HG03575 (cell line): ENCODE measurements around the gene EMX1.

Experiments used
- ATAC-seq: cut with Tn5 transposase; IDR thresholded peaks from one replicate; pipeline ENCODE4 v1.9.1; 2021; ENCODE audit not compliant: unreplicated experiment, insufficient number of reproducible peaks, low FRiP score; ENCODE audit errors: extremely low read depth

The EMX1 gene

DNA sequence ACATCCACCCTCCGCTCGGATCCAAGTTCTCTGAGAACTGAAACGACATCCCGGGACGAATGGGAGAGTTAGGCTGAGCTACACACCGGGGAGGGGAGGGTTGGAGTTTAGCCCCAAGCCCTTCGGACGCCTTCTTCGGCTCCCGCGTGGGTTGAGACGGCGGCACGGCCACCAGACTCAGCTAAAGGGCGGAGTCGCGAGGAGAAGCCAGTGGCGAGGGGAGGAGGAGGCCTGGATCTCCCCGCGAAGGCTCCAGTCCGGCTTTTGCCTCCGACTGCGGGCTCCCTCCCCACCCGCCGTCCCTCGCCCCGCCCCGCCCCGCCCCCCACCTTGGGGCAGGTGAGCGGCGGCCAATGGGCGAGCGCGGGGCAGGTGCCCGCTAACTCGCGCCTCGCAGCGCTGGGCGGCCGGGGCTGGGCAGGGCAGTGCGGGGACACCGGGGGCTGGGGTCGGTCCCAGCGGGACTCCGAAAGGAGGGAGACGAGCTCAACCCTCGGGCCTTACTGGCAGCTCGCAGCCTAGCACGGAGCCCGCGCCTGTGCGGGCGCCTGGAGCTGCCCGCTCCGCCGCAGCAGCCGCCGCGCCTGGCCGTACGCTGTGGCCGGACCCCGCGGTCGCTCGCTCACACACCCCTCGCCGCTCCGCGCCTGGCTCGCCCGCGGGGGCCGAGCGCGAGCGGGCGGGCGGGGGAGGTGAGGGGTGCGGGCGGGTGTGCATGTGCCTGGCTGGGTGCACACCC lies at the start of gene EMX1:
Gene EMX1, plus strand, starts transcription at position 382 of the 739 bp plus-strand sequence. Its CDS starts 334 bp downstream, at position 716.
- no peak for ATAC-seq

DNA sequence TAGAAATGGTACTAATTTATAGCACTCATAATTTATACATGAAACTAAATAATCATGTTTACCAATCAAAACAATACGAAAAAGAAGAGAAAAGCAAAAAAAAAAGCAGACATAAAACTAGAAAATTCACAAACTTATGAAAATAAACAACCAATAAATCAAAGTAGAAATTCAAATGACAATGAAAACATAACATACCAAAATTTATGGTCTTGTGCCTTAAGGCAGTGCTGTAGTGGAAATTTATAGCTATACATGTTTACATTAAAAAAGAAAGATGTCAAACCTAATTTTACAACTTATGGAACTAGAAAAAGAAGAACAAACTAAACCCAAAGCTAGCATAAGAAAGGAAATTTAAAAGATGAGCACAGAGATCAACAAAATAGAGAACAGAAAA lies 46.3 kb upstream of the EMX1 start:
- no peak for ATAC-seq

DNA sequence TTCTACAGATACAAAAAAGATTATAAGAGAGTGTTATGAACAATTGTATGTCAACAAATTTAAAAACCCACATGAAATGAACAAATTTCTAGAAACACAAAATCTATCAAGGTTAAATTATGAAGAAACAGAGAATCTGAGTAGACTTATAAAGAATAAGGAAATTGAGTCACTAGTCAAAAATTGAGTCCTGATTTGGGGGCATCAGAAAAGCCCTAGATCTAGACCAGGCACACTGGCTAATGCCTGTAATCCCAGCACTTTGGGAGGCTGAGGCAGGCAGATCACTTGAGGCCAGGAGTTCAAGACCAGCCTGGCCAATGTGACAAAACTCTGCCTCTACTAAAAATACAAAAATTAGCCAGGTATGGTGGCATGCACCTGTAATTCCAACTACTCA lies 45.4 kb upstream of the EMX1 start:
- no peak for ATAC-seq

DNA sequence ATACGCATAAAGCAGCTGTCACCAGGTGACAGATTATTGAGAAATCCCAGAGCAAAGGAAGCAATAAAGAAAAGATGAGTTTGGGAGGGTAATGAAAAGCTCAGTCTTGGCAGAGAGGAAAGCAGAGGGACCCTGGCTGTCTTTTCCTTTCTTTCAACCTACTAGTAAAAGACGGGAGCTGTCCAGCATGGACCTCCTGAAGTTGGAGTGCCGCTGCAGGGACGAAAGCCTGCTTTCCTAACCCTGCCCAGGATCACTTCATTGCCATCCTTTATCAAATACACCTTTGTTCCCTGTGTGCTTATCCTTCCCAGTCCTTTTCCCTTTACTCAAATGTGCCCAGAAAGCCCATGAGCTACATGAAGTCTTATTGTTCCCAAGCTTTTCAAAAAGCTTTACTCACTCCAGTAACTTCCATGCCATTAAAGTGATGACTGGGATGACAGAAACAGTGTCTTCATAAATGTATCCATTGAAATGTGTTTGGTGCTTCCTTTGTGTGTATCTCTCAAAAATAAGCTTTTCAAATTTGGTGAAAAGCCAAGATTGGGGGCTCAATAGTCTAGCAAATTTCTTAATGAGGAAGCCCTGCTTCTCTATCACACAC lies 33.9 kb upstream of the EMX1 start:
- no peak for ATAC-seq

- no peak for ATAC-seq
These were observed 30.8 kb upstream of the EMX1 start for GRCh38 chr2:72886505-72887031.

GRCh38 chr2:72887032-72887739 lies 30.1 kb upstream of the EMX1 start, which contains the start of gene SPR:
Gene SPR (plus strand): TSS chr2:72887408. CDS start chr2:72887433, 25 bp downstream.
- no peak for ATAC-seq

- no peak for ATAC-seq
These were observed 29.4 kb upstream of the EMX1 start for GRCh38 chr2:72887740-72888437.

DNA sequence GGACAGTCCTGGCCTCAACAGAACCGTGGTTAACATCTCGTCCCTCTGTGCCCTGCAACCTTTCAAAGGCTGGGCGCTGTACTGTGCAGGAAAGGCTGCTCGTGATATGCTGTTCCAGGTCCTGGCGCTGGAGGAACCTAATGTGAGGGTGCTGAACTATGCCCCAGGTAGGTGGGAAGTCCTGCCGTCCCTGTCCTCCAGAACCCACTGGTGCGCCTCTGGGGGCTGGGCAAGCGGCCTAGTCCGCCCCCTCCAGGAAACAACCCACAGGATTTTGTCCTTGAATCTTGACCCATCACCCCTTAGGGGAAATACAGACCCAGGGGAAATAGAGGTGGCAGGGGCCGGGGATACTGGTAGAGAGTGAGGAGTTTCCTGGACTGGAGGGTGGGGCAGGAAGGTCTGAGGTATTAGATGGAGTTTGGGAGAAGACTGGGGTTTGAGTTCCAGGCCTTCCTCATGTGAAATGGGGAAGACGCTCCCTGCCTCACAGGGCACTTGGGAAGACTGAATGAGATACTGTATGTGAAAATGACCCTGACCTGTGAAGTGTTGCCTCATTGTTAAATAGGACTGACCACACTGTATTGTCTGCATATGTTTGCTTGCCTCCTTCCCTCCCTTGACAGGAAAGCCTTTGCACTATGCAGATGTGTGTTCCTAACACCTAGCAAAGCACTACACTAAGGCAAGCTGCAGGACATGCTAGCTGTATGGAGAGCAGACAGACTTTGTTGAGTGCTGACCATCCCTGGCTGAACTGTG lies 28.7 kb upstream of the EMX1 start:
- ATAC-seq, result no peak

GRCh38 chr2:72889991-72890390 lies 27.3 kb upstream of the EMX1 start:
- no peak for ATAC-seq

DNA sequence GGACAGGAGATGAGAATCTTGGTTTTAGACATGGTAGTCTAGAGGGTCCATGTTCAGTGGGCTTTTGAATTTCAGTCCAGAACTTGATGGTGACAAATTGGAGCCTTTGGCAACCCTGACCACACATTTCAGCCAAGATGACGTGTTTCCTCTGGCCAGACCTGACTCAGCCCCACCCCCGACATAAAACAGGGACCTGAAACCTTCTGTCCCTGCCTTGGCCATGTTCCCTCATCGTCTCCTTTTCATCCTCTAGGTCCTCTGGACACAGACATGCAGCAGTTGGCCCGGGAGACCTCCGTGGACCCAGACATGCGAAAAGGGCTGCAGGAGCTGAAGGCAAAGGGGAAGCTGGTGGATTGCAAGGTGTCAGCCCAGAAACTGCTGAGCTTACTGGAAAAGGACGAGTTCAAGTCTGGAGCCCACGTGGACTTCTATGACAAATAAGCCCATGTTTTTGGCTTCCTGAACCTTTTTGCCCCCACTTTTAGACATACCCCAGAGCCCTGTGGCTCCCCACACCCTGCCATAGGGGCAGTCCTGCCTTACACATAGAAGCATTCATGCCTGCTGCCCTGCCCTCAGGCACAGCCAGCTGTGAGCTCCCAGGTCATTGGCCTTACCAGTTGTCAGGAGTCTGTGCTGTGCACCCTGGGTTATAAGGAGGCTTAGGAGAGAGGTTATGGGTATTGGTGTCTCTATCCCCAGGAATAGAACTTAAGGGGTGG lies 26.1 kb upstream of the EMX1 start:
- no peak for ATAC-seq

DNA sequence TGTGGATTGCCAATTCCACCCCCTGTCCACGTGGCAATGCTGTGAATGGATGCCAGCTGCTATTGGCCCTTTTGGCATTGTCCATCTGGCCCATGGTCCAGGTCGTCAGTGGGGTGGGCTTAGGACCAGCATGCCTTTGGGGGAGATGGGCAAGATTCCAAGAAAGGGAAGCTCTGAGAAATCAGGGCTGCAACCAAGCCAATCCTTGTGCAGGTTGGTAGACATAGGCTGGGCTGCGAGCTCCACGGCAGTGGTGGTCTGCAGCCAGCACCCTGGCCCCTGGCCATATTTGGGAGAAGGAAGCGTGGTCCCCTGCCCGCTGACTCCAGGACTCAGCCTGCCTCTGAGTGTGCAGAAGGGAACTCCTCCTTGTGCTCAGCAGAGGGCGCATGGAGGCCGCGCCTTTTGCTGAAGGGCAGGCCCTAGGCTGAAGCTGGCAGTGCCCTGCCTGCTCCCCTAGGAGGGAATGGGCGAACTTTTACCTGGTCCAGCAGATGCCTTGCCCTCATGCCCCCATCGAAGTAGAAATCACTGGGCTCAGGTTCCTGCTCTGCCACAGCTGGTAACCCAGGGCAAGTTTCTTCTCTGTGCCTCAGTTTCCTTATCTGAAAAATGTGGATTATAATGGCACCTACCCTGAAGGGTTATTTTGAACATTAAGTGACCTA lies 24.7 kb upstream of the EMX1 start:
- ATAC-seq, result no peak

DNA sequence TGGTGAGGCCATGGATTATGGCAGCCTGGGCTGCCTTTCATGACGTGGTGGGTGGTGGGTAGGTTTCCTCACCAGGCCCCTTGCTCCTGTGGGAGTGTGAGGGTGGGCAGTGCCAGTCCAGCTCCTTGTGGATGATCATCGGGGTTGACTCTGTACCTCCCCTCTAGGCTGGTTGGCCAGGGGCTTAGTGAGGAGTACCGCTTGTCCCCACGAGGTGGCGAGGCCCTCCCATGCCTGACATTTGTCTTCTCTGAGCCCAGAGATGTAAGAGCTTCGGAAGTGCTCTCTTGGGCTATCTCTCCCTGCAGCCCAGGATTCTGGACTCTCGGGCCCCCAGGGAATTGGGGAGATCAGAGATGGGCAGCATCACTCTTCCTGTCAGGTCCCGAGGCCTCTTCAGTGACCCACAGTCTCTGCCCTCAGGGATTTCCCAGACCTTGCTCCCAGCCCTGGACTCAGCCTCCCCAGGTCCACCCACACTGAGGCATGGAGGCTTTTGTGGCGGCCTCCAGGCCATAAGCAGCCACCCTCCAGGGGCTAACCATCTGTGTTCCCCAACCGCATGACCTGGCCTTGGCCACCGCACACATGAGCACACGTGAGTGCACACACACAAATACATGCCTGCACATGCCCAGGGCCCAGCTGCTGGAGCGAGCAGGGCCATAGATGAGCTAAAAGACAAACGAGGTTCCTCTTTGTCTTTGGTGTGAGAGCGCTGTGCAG lies 23.6 kb upstream of the EMX1 start:
- no peak for ATAC-seq

GRCh38 chr2:72894514-72894913 lies 22.8 kb upstream of the EMX1 start:
- ATAC-seq, result no peak

DNA sequence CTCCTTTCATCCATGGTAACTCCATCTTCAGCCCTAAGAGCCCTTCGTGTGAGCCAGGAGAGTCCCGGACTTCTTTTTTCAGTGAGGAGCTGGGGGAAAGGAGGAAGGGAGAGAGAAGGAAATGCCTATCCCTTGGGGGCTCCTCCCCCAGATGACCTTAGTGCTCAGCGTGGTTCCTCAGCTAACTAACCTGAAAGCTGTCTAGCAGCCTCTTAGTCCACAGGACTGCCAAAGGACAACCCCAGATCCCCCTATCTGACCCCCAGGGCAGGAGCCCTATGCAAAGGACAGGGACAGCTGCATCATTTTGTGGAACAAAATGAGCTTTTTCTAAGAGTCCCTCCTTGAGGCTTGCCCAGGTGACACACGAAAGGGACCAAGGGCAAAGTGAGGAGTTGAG lies 22.2 kb upstream of the EMX1 start:
- no peak for ATAC-seq

DNA sequence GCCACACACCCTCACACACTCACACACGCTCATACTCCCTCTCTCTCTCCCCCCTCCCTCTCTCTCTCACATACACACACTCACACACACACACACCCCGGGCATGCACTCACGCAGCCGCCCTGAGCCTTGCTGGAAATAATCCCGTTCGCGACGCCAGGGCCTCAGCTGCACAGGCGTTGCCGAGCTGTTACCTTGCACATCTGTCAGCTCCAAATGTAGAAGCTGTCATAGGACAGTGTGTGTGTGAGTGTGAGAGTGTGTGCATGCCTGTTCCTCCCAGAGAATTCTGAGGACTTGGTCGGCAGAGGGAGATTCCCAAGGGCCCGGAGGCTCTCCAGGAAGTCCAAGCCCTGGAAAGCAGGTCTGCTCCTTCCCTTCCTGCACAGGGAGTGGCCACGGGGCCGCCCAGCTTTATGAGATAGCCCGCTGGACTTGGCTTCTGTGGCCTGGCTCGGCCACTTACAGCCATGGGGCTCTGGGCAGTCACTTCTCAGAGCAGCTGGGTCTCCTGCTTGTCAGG lies 21.5 kb upstream of the EMX1 start:
- ATAC-seq, result no peak

GRCh38 chr2:72896446-72896845 lies 20.9 kb upstream of the EMX1 start:
- ATAC-seq, result no peak
